ENCODE measurements around the gene CTAG1B. TPM values are rescaled to one million over a fixed set of nuclear protein-coding genes. Genes with fewer than 3 reads are reported as not detected.
"Not testable (repeated sequence)": the region's sequence is repeated elsewhere in the genome, so short reads cannot be mapped to it uniquely, and the experiment has no call there.

Gene CTAG1B
- polyA plus RNA-seq (2012; ENCODE audit: insufficient read depth, insufficient read length) = not detected

GRCh38 chrX:154619182-154619581 lies at the start of gene CTAG1B:
CTAG1B (minus strand) TSS chrX:154619282; CDS start chrX:154619218, 64 bp downstream.
- DNase-seq (ENCODE audit: low read depth, low spot score); H3K4me3 ChIP-seq (ENCODE audit: low read length): not testable (repeated sequence)

- DNase-seq (ENCODE audit: low read depth, low spot score) = no peak
- no peak overlapping the region for H3K4me3 ChIP-seq (ENCODE audit: low read length)
Measured at GRCh38 chrX:154661899-154662298, 42.8 kb upstream of the CTAG1B start.

DNA sequence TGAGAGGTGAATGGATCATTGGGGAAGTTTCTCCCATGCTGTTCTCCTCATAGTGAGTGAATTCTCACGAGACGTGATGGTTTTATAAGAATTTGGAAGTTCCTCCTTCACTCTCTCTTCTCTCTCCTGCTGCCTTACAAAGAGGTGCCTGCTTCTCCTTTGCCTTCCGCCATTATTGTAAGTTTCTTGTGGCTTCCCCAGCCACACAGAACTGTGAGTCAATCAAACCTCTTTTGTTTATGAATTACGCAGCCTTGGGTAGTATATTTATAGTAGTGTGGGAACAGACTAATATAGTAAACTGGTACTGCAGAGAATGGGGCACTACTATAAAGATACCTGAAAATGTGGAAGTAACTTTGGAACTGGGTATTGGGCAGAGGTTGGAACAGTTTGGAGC lies 42.1 kb upstream of the CTAG1B start:
- no peak for DNase-seq (ENCODE audit: low read depth, low spot score)
- no peak overlapping the region for H3K4me3 ChIP-seq (ENCODE audit: low read length)

- H3K4me3 ChIP-seq (ENCODE audit: low read length) = no peak overlapping the region
- DNase-seq (ENCODE audit: low read depth, low spot score) = no peak
Measured at GRCh38 chrX:154660541-154660940, 41.5 kb upstream of the CTAG1B start.

GRCh38 chrX:154658957-154659356 lies 39.9 kb upstream of the CTAG1B start:
- DNase-seq (ENCODE audit: low read depth, low spot score) = no peak
- H3K4me3 ChIP-seq (ENCODE audit: low read length) = no peak overlapping the region

DNA sequence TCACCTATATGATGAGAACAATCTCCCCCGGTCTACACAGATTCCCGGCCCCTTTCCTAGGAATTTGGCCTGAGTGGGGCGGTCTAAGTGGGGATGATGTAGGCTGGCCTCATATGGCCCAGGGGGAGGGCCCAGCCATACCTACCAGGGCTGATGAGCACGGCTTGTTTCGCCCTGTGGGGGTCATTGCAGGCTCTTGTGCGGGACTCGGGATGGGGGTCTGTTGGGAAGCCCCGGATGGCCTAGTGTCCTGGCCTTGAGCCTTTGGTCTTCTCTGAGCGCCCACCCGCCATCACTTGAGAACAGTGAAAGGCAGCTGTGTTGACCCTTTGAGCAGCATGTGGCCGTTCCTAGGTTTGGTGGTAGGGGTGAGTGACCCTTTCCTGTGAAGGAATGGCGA lies 39.1 kb upstream of the CTAG1B start:
- DNase-seq (ENCODE audit: low read depth, low spot score) = no peak
- no peak overlapping the region for H3K4me3 ChIP-seq (ENCODE audit: low read length)

- H3K4me3 ChIP-seq (ENCODE audit: low read length) = no peak overlapping the region
- no peak for DNase-seq (ENCODE audit: low read depth, low spot score)
Measured at GRCh38 chrX:154657226-154657805, 38.2 kb upstream of the CTAG1B start.

GRCh38 chrX:154655786-154656185 lies 36.7 kb upstream of the CTAG1B start:
- no peak overlapping the region for H3K4me3 ChIP-seq (ENCODE audit: low read length)
- DNase-seq (ENCODE audit: low read depth, low spot score) = no peak

DNA sequence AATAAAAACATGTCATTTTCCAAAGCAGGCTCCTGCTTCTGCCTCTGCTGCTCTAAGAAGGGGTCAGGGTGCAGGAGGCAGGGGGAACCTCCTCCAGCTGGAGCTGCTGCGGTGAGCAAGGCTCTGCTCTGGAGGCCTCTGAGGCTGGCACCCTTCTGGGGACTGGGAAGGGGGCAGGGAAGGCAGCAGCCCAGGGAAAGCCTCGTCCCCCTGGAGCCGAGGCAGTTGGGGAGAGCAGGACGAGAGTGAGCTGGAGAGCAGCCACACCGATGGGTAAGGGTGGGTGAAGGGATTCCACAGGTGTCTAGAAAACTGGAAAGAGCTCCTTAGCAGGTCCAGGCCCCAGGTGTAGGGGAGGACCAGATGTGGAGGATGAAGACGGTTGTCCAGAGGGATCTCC lies 36.3 kb upstream of the CTAG1B start:
- no peak for DNase-seq (ENCODE audit: low read depth, low spot score)
- no peak overlapping the region for H3K4me3 ChIP-seq (ENCODE audit: low read length)

DNA sequence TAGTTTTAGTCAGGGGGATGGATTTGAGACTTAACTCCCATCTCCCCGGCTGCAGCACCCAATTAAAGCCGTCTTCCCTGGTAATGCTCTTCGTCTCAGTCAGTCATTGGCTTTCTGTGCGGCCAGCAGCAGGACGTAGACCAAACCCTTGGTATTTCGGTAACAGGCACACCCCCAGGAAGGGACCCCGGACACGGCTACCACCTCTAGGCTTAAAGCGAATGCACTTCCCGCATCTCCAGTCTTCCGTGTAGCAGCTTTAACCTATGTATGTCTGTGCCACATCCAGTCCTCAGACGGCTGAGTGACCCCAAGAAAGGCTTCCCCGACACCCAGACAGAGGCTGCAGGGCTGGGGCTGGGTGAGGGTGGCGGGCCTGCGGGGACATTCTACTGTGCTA lies 35.8 kb upstream of the CTAG1B start:
- DNase-seq (ENCODE audit: low read depth, low spot score) = no peak
- no peak overlapping the region for H3K4me3 ChIP-seq (ENCODE audit: low read length)

- no peak overlapping the region for H3K4me3 ChIP-seq (ENCODE audit: low read length)
- DNase-seq (ENCODE audit: low read depth, low spot score) = no peak
Measured at GRCh38 chrX:154654372-154654771, 35.3 kb upstream of the CTAG1B start.

DNA sequence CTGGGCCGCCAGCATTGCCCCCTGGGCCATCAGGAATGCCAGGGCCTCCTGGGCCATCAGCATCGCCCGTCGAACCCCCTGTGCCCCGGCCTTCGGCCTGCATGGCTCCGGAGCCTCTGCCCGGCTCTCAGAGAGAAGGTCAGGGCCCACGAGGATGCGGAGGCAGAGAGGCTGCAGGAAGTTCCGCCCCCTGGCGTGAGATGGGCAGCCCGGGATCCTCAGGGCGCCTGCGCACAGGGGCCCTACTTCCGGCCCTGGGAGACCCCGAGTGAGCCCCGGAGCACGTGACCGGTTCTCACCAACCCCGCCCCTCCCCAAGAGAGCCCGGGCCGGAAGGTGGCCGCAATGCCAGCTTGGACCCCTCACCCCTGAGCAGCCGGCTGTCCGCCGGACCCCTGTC lies 34.3 kb upstream of the CTAG1B start, which contains the start of gene CTAG2:
CTAG2 (minus strand) TSS at position 167 of the 400 bp plus-strand sequence; CDS start at position 103, 64 bp downstream.
- not testable (repeated sequence) for H3K4me3 ChIP-seq (ENCODE audit: low read length); DNase-seq (ENCODE audit: low read depth, low spot score)

DNA sequence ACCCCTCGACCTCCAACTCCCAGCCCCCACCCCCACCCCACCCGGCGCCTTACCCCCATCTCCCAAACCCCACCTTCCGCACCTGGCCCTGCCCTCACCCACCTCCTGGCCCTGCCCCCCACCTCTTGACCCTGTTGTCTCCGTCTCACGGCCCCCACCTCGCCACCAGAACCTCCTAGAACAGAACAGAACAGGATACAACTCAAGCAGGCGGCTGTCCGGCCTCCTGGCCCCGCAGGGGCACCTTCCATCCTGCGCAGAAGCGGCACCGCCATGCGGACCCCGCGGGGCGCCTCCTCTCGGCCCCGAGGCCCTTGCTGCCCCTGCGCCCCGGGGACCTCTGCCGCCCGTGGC lies 33.9 kb upstream of the CTAG1B start:
- no peak overlapping the region for H3K4me3 ChIP-seq (ENCODE audit: low read length)

DNA sequence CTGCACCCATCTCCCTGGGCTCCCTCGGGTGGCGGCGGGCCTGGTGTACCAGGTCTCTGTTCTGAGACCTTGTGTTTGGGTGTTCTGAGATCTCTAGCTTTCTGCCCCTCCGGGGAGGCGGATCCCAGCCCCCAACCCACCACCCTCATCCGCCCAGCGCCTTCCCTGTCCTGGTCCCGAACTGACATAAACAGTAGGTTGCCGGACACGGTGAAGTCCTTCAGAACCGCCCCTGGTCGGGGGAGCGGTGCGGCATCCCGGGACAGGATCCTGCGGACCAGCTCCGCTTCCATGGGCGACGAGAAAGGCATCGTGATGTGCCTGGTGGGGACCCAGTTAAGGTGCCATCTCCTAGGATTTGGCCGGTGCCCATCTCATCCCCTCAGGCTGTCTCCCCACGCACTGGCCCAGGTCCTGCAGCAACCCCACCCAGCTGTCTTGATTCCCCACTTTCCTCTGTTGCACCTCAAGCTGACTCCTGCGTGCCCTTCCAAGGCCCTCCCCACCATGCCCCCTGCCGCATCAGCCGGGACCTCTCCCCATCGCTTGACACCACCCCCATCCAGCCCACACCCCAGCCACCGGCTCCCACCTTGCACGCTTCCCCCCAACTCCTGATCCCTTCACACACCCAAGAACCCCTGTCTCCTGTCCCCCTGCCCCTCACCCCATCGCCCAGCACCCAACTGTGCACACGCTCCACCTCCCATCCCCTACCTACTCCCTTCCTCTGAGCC lies 33.4 kb upstream of the CTAG1B start:
- no peak for DNase-seq (ENCODE audit: low read depth, low spot score)

More for the DNA sequence above, 33.9 kb upstream of the CTAG1B start:
- no peak for DNase-seq (ENCODE audit: low read depth, low spot score)

DNA sequence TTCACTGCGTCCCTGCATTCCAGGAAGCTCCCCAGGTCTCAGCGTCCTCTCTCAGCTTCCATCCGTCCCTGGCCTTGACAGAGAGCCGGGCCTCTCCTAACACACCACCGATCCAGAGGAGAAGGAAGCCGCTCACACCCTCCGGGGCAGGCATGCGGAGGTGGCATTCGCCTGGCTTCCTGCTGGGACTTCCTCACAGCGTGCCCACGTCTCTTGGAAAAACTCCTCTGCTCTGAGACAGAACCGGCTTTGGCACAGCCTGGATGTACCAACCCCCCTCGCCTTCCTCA lies 31.1 kb upstream of the CTAG1B start:
- H3K4me3 ChIP-seq (ENCODE audit: low read length) = no peak overlapping the region
- DNase-seq (ENCODE audit: low read depth, low spot score) = no peak

More for the DNA sequence above, 33.4 kb upstream of the CTAG1B start:
- no peak overlapping the region for H3K4me3 ChIP-seq (ENCODE audit: low read length)

DNA sequence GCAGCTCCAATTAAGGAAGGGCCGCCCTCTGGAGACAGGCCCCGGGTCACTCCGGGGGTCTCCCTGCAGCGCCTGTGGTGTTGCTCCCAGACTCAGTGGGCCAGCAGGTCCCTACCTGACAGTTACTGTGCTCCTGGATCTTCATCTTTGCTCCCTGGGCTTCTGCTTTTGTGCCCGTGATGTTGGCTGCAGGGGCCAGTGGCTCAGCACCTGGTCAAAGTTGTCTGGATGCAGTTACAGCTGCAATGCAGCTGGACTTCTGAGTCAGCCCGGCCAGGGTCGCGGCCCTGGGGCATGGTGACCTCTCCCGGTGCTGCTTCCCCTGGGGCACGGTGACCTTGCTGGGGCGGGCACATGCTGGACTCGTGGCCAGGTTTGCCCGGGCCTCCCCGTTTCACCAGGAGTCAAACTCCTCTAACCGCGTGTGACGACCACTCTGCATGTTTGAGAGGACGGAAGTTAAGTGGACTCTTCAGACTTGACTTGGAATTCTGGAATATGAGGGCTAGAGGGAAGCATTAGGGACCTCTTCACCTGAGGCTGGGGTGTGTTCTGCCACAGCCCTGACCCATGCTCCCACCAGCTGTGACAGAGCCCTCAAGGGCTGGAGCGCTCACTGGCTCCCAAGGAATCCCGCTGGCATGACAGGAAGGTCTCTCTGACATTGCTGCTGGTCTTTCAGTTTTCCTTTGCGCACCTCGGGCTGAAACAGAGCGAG lies 30.6 kb upstream of the CTAG1B start:
- no peak overlapping the region for H3K4me3 ChIP-seq (ENCODE audit: low read length)
- DNase-seq (ENCODE audit: low read depth, low spot score) = no peak

DNA sequence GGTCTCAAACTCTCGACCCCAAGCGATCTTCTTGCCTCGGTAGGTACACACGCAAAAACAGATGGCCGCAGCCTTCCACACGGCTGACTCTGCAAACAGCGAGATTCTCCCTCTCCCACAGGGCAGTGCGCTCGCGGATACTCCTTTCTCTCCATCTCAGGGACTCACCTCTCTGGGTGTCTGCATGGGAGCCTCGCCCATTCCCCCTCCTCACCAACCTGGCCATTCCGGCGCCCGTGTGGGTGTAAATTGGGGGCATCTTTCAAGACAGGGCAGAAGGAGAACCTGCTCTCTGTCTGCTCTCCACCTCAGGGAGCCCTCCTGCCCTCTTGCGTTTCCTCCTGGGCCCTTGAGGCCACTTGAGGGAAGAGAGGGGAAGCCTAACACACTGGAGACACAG lies 29.8 kb upstream of the CTAG1B start:
- no peak for DNase-seq (ENCODE audit: low read depth, low spot score)
- no peak overlapping the region for H3K4me3 ChIP-seq (ENCODE audit: low read length)

DNA sequence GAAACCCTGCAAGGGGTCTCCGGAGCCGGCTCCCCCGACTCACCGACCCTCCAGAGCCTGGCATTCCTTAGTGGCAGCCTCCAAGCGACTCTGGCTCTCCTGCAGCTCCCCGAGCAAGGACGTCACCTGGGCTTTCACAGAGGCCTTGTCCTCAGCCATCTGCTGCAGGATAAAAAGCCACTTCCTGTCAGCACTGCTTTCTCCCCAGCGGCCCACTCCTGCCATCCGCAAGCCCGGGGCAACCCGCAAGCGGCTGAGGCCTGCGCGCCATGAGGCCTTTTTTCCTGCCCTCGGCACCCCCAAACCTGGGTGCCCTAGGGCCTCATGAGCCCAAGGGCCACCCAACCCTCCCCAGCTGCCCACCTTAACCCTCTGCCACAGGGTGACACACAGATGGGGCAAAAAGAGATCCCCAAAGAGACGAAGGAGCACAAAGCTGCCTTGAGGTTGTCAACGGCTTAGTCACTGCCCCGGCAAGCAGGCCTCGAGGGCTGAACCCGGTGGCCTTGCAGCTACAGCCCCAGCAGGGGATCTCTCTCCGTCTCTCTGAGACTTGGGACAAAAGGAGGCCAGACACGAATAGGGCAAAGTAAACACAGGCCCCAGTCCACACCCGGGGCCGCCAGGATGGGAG lies 26.8 kb upstream of the CTAG1B start:
- not testable (repeated sequence) for DNase-seq (ENCODE audit: low read depth, low spot score); H3K4me3 ChIP-seq (ENCODE audit: low read length)

DNA sequence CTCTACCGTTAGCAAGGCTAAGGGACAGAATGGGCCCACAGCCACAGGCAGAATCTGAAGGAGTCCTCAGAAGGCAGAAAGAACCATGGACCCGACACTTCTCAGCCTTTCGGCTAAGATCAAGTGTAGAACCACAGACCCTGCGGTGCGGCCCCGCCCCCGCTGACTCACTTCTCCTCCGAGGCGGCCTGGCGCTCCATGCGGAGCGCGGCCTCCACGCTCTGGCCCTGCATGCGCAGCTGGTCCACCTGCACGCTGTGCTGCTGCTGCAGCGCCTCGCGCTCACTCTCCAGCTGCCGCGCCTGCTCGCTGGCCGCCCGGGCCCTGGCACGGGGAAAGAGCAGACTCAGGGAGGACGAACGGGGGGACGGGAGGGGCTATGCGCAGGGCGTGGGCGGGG lies 24.6 kb upstream of the CTAG1B start:
- not testable (repeated sequence) for DNase-seq (ENCODE audit: low read depth, low spot score); H3K4me3 ChIP-seq (ENCODE audit: low read length)

DNA sequence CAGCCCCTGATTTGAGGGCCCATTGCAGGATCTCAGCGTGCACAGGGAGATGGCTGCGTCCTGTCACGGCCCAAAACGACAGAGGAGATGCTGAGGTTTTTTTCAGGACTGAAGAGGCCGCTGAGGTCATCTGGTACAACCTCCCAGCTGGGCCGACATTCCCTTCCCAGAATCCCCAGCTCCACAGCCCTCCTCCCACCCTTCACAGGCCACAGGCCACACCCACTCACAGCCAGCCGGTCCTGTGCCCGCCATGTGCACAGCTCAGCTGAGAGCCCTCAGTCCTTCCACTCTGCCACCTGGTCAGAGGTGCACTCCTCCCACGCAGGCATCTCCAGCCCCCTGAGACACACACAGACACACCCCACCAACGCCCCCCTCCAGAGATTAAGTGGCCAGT lies 22.7 kb upstream of the CTAG1B start:
- DNase-seq (ENCODE audit: low read depth, low spot score); H3K4me3 ChIP-seq (ENCODE audit: low read length): not testable (repeated sequence)

All from Jurkat, Clone E6-1 (cell line).